DND-41 (cell line): ENCODE data around the gene EML6.

Experiments used
- ATAC-seq: fragments of 200-7000 bp; cut with Tn5 transposase; 3 replicates; pipeline ENCODE4 v1.9.1; 2021; ENCODE audit warnings: low read depth; ENCODE audit not compliant: insufficient read depth
- DNase-seq: peaks from one replicate; pipeline ENCODE4 v3.0.0-alpha.2; 2020
- H2AFZ ChIP-seq: 2 replicates; pipeline ENCODE4 v1.6.0; 2012; ENCODE audit warnings: low read depth, low read length
- H3K27ac ChIP-seq: 2 replicates; pipeline ENCODE4 v1.5.1; 2012; ENCODE audit warnings: low read length, inconsistent platforms
- H3K27me3 ChIP-seq: fragments of 200-600 bp; sonication (generic); 2 replicates; pipeline ENCODE4 v1.6.0; 2012; ENCODE audit warnings: low read length, mild to moderate bottlenecking, inconsistent platforms; ENCODE audit not compliant: insufficient read depth, poor library complexity
- H3K36me3 ChIP-seq: 2 replicates; pipeline ENCODE4 v1.5.1; 2012; ENCODE audit warnings: low read length, inconsistent platforms; ENCODE audit not compliant: insufficient read depth
- H3K4me1 ChIP-seq: 2 replicates; pipeline ENCODE4 v1.5.1; 2012; ENCODE audit warnings: mild to moderate bottlenecking, low read length; ENCODE audit not compliant: insufficient read depth
- H3K4me2 ChIP-seq: 2 replicates; pipeline ENCODE4 v1.6.0; 2012; ENCODE audit warnings: mild to moderate bottlenecking, moderate library complexity, low read length, inconsistent platforms; ENCODE audit not compliant: insufficient read depth
- H3K4me3 ChIP-seq, 2 experiments: fragments of 200-600 bp in 1 of 2; shearing (Covaris generic) in 1 of 2; 2 replicates each; pipeline ENCODE4 v1.5.1; 2012 to 2016; ENCODE audit warnings: inconsistent platforms in 2 of 2, low read length in 2 of 2, mild to moderate bottlenecking in 2 of 2, low read depth in 1 of 2, moderate library complexity in 1 of 2
- H3K79me2 ChIP-seq: 2 replicates; pipeline ENCODE4 v1.6.0; 2012; ENCODE audit warnings: low read length, inconsistent platforms; ENCODE audit not compliant: insufficient read depth
- H3K9ac ChIP-seq: 2 replicates; pipeline ENCODE4 v1.6.0; 2012; ENCODE audit warnings: low read depth, mild to moderate bottlenecking, inconsistent platforms, low read length, moderate library complexity
- H3K9me3 ChIP-seq: 2 replicates; pipeline ENCODE4 v1.5.1; 2012; ENCODE audit warnings: low read length, moderate library complexity, mild to moderate bottlenecking, inconsistent platforms; ENCODE audit not compliant: insufficient read depth, severe bottlenecking
- H4K20me1 ChIP-seq: 2 replicates; pipeline ENCODE4 v1.6.0; 2012; ENCODE audit warnings: low read length; ENCODE audit not compliant: insufficient read depth
- EZH2 ChIP-seq: IDR thresholded peaks from 3 replicates; pipeline ENCODE4 v1.6.1; 2012; ENCODE audit warnings: borderline replicate concordance, low read depth, mild to moderate bottlenecking, moderate library complexity, low read length, inconsistent platforms; ENCODE audit not compliant: severe bottlenecking
- TF ChIP-seq, protein P1 (sequence below): IDR thresholded peaks from 2 replicates; pipeline ENCODE4 v1.5.1; 2012; ENCODE audit warnings: borderline replicate concordance, low read length, moderate library complexity, mild to moderate bottlenecking; ENCODE audit not compliant: poor library complexity, severe bottlenecking; ENCODE audit errors: extremely low read depth

EML6 gene

DNA sequence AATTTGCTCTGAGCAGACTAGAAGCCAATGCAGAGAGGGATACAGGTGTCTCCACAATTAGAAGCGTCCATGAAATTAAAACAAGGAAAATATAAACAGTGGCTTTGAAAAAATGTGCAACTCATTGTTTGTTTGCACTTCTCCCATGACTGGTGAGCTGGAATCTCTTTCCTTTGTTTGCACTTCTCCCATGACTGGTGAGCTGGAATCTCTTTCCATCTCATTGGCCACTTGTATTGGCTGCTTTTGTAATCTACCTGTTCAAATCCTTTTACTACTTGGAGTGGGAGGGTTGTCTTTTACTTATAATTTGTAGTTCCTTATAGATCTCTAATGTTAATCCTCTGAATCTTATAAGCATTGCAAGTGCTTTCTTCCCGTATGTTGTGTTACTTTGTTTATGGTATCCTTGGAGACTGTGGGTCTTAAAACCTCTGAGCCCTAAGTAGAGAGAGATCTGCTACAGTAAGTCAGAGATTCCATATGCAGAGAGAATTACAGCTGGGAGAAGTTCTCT is 232.7 kb downstream of the EML6 start:
- TF ChIP-seq, protein P1, sequence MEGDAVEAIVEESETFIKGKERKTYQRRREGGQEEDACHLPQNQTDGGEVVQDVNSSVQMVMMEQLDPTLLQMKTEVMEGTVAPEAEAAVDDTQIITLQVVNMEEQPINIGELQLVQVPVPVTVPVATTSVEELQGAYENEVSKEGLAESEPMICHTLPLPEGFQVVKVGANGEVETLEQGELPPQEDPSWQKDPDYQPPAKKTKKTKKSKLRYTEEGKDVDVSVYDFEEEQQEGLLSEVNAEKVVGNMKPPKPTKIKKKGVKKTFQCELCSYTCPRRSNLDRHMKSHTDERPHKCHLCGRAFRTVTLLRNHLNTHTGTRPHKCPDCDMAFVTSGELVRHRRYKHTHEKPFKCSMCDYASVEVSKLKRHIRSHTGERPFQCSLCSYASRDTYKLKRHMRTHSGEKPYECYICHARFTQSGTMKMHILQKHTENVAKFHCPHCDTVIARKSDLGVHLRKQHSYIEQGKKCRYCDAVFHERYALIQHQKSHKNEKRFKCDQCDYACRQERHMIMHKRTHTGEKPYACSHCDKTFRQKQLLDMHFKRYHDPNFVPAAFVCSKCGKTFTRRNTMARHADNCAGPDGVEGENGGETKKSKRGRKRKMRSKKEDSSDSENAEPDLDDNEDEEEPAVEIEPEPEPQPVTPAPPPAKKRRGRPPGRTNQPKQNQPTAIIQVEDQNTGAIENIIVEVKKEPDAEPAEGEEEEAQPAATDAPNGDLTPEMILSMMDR, result no peak
- TF ChIP-seq EZH2, result no peak
- Histone ChIP-seq H3K4me1 (no peaks in the 10 kb centered on the region), H2AFZ (no peak overlapping the region), H3K79me2 (no peaks in the 10 kb centered on the region), H3K27me3 (no peaks in the 10 kb centered on the region), H3K4me3 (no peak overlapping the region), H3K4me2 (no peak overlapping the region), H3K9ac (no peak overlapping the region), H4K20me1 (no peaks in the 10 kb centered on the region), H3K36me3 (no peaks in the 10 kb centered on the region), H3K27ac (no peak overlapping the region), H3K9me3 (no peaks in the 10 kb centered on the region)
- ATAC-seq (no peak), DNase-seq (no peak)

DNA sequence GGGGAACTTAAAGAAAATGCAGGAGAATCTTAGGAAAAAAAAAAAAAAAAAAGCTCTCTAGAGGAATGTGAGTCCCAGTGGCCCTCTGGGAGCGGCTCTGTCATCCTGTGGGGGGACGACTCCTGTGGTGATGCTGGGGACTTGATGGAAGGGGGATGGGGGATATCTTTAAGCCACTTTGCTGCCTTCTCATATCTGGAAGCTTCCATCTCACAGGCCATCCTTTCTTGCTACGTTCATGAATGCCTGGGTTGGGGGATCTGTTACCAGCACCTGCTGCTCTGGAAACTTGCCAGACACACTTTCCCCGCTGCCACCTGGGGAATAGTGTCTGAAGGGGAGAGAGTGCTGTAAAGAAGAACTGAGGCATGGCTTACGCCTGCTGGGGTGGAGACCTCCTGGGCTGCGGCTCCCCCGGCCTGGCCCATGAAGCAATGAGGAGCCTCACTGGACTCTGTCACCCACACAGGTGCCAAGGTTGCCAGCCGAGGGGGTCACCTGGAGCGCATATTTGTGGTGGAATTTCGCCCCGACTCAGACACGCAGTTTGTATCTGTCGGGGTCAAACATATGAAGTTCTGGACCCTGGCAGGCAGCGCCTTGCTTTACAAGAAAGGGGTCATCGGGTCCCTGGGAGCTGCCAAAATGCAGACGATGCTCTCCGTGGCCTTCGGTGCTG is 234.0 kb downstream of the EML6 start:
- Histone ChIP-seq H3K4me2 (no peak overlapping the region), H3K9me3 (no peaks in the 10 kb centered on the region), H3K9ac (no peak overlapping the region), H3K27ac (no peak overlapping the region), H3K79me2 (no peaks in the 10 kb centered on the region), H2AFZ (no peak overlapping the region), H3K36me3 (no peaks in the 10 kb centered on the region), H3K4me1 (no peaks in the 10 kb centered on the region), H4K20me1 (no peaks in the 10 kb centered on the region), H3K4me3 (no peak overlapping the region), H3K27me3 (no peaks in the 10 kb centered on the region)
- DNase-seq (no peak), ATAC-seq (no peak)
- TF ChIP-seq, protein P1, result no peak

DNA sequence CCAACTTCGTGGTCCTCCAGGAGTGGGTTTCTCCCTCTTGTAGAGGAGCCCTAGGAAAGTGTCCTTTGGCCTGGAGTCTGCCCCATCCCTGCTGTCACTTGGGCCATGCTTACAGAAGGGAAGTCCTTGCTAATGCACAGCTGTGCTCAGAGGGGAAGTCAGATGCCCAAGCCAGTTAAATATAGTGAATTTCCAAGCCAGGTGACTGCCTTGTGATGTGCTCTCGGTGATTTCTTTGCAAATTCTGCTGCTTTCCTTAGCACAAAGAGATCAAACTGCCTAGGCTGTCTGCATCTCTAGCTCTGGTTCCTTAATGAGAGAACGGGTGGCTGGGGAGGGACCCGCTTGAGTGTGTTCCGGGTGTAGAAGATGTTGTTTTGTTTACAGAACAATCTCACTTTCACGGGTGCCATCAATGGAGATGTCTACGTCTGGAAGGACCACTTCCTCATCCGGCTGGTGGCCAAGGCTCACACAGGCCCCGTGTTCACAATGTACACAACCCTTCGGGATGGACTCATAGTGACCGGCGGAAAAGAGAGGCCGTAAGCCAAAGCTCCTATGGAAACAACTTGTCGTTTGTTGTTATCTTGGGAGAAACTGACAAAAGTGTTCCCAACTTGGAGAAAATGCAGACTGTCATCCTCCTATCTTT is 235.4 kb downstream of the EML6 start:
- H3K9ac ChIP-seq, result no peak overlapping the region
- H3K79me2 ChIP-seq, result no peaks in the 10 kb centered on the region
- H4K20me1 ChIP-seq, result no peaks in the 10 kb centered on the region
- H3K27me3 ChIP-seq, result no peaks in the 10 kb centered on the region
- no peak overlapping the region for H3K27ac ChIP-seq
- H3K4me3 ChIP-seq, result no peak overlapping the region
- no peak for DNase-seq
- ATAC-seq, result no peak
- H2AFZ ChIP-seq, result no peak overlapping the region
- TF ChIP-seq, protein P1, result no peak
- TF ChIP-seq EZH2, result no peak
- H3K4me1 ChIP-seq, result no peaks in the 10 kb centered on the region
- no peaks in the 10 kb centered on the region for H3K36me3 ChIP-seq
- no peaks in the 10 kb centered on the region for H3K9me3 ChIP-seq
- H3K4me2 ChIP-seq, result no peak overlapping the region
